Measurements from ENCODE around the gene RGPD4.

DNA sequence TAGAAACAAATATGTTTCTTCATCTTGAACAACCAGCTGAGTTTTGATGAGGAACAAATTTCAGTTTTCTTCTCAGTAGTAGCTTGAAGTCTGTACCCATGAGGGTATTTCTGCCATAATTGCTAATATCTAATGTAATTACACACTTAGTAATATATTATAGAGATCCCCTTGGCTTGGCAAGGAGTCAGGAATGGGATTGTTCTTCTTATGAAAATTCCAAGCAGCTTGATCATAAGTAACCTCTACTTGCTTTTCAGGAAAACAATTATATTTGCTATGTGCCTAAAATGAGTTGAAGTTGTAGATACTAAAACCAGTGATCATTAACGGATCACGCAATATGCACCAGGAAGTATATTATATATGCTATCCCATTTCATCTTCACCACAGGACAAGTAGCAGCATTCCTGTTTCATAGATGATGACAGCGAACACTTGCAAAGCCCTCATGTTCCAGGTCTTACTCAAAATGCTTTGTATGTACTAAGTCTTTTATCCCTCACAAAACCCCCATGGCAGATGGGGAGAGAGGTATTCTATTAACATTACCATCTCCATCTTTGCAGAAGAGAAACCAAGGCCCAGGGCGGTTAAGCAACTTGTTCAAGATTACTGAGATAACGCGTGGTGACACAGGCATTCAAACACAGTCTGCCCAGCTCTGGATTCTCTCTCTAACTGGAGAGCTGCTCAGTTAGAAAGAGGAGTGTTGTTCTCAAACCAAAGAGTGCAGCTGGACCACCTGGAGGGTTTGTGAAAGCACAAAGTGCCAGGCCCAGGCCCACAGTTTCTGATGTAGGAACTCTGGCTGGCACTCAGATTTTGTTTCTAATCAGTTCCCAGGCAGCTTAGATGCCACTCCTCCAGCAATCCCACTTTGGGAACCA lies 21.8 kb upstream of the RGPD4 start:
- TF ChIP-seq POLR2A (IDR thresholded peaks at IDR 0.05), result no peak
- TF ChIP-seq, protein P1, sequence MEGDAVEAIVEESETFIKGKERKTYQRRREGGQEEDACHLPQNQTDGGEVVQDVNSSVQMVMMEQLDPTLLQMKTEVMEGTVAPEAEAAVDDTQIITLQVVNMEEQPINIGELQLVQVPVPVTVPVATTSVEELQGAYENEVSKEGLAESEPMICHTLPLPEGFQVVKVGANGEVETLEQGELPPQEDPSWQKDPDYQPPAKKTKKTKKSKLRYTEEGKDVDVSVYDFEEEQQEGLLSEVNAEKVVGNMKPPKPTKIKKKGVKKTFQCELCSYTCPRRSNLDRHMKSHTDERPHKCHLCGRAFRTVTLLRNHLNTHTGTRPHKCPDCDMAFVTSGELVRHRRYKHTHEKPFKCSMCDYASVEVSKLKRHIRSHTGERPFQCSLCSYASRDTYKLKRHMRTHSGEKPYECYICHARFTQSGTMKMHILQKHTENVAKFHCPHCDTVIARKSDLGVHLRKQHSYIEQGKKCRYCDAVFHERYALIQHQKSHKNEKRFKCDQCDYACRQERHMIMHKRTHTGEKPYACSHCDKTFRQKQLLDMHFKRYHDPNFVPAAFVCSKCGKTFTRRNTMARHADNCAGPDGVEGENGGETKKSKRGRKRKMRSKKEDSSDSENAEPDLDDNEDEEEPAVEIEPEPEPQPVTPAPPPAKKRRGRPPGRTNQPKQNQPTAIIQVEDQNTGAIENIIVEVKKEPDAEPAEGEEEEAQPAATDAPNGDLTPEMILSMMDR (IDR thresholded peaks at IDR 0.05), result no peak

All from esophagus squamous epithelium (tissue), 4 donors.